GM19043 (cell line): Measurements from ENCODE around the gene KAT6B.
A peak's percentile ranks its signal among the peaks of the same experiment; 100 is the strongest.
"Not testable (repeated sequence)": the region's sequence is repeated elsewhere in the genome, so short reads cannot be mapped to it uniquely, and the experiment has no call there.

Experiments used
- ATAC-seq: cut with Tn5 transposase; IDR thresholded peaks from one replicate; pipeline ENCODE4 v1.9.1; 2021; ENCODE audit warnings: low read depth; ENCODE audit not compliant: unreplicated experiment

Gene KAT6B

DNA sequence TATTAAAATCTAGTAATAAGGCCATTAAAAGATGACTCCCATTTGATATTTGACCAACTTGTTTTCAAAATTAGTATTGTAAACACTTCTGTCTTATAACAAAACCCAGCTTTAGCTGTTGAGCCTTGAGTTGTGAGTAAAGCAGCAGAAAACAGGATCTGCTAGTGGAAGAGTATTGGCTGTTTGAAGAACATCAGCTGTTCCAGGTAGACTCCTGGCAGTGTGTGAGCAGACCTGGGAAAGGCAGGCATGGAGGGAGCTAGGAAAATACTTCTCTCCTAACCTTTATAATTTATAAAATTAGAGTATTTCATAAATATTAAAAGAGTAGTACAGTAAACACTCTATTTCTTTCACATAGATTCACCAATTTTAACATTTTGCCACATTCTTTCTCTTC is 29.0 kb downstream of the KAT6B start:
- ATAC-seq, result no peak

DNA sequence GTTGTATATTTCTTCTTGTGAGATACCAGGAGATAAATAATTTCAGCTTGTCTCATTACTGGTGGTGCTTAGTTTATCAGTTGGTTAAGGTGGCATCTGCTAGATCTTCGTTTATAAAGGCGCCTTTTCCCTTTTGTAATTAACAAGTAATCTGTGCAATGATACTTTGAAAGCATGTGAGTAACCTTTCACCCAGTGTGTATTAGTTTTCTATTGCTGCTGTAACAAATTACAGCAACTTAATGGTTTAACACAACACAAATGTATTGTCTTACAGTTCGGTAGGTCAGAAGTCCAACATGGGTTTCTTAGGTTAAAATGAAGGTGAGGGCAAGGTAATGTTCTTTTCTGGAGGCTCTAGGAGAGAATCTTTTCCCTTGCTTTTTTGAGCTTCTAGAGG is 30.5 kb downstream of the KAT6B start:
- ATAC-seq, result no peak

DNA sequence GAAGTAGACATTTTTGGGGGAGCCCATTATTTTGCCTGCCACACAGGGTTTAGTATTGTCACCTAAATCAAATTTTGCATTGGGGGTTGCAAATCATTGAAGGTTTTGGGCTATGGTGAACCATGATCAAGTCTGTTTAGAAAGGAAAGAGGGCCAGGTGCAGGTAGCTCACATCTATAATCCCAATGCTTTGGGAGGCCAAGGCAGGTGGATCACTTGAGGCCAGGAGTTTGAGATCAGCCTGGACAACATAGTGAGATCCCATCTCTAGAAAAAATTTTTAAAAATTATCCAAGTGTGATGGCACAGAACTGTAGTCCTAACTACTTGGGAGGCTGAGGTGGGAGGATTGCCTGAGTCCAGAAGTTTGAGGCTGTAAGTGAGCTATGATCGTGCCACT is 31.2 kb downstream of the KAT6B start:
- ATAC-seq, result no peak

DNA sequence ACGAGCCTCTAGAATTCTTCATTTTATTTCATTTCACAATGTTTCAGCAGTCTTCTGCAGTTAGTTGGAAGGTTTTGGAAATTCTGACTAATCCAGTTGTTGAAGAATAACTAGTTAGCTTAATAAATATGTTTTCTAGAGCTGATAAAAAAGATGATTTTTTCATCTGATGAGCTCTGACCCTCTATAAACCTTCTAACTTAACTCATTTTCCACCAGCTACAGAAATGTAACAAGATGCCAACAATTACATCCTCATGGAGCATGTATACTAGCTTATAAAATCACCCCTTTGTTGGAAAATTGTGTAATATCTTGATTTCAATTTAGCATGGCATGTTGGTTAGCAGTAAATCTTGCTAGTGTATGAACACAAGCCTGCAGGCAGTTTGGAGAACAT is 33.1 kb downstream of the KAT6B start:
- ATAC-seq, result no peak

DNA sequence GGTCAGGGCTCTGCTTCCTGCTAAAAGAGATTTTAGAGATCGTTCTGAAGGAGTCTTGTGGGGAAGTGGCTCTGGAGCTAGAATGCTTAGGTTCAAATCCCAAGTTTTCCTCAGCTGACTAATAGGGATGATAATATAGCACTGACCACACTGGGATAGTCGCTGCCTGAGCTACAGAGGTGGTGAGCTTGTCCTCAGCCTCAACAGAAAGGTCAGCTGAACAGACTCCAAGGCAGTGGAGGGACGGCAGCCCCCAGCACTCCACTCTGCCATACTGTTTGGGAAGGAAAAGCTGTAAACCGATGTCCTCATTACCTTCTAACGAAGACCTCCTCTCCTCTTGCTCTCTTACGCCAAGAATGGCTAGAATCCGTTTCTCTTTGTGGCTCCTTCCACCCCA is 36.2 kb downstream of the KAT6B start:
- ATAC-seq, result no peak

DNA sequence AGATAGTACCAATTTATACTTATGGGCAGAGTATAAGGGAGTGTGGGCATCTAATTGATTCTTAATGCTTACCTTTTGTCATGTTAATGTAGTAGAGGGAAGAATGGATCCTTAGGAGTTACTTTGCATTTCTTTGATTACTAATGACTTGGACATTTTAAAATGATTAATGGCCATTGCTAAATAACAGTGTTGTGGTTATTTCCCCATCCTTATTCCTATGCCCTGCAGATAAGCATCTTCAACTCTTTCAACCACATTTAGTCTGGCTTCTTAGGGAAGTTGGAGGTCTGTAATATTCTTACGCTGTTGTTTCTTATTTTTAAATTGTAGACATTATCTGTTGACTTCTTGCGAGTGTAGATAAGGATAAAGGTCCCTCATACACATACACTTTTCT is 37.2 kb downstream of the KAT6B start:
- no peak for ATAC-seq

DNA sequence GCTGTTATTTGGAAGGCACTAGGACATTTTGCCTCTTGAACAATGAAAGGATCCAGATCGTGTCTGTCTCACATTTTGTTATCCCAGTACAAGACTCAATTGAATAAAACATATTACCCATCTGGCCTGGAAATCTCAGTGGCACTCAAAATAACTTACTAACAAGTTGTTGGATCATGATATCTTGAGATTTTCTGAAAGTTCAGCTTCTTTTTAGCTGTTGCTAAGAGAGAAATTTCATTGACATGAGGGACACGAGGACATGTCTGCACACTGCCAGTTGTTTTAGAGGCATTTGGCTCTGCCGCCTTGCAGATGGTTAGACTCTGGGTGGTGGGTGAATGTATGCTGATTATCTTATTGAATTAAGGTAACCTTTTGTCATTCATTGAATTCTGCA is 41.0 kb downstream of the KAT6B start:
- ATAC-seq, result no peak

DNA sequence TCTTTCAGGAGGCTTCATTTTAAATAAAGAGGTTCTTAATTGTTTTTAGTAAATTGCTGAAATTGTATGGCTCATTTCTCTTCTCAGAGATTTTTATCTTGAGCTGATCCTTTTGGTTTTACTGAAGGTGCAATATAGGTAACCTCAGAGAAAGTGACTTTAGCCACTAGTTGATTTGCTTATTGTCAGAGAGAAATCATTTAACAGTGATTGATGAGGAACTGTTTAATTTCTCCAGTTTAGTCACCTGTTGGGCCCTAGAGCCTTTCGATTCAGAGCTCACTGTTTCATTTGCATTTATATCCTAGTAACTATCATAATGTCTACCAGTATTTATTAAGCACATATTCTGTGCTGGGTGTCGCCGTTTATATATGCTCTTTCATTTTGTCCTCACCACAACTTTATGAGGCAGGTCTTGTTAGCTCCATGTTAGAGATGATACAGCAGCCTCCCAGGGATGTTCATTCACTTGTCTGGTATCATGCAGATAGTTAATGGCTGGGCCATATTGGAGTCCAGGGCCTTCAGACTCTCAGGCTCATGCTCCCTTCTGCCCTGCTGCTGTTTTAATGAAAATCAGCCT is 42.1 kb downstream of the KAT6B start:
- no peak for ATAC-seq

DNA sequence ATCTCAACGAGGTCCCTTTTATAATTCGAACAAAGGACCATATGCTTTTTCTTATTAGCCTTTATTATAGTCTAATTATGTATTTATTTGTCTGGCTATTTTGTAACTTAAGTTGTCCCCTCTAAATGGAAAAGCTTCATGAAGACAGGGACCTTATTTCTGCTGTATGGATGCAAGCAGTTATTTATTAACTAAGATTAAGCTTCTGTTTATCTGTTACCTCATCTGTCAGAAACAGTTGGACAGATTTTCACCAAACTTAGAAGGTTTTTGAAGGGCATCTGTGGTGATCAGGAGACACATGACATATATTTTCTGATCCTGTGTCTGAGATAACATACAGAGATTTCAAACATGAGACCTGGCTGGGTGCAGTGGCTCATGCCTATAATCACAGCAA is 43.2 kb downstream of the KAT6B start:
- no peak for ATAC-seq

DNA sequence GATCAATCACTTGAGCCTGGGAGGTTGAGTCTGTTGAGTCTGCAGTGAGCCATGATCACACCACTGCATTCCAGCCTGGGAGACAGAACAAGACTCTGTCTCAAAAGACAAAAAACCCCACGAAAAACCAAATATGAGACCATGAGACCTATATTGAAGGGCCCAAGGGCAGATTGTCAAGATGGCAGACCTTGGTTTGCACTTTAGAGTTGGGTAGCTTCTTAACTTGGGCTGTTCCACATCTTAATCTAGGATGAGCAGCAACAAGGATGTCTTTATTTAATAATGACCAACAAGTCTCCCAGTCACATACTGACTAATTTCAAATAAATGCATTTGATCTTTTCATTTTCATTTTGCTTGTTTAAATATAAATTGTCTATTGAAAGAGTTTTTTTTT is 43.8 kb downstream of the KAT6B start:
- no peak for ATAC-seq

DNA sequence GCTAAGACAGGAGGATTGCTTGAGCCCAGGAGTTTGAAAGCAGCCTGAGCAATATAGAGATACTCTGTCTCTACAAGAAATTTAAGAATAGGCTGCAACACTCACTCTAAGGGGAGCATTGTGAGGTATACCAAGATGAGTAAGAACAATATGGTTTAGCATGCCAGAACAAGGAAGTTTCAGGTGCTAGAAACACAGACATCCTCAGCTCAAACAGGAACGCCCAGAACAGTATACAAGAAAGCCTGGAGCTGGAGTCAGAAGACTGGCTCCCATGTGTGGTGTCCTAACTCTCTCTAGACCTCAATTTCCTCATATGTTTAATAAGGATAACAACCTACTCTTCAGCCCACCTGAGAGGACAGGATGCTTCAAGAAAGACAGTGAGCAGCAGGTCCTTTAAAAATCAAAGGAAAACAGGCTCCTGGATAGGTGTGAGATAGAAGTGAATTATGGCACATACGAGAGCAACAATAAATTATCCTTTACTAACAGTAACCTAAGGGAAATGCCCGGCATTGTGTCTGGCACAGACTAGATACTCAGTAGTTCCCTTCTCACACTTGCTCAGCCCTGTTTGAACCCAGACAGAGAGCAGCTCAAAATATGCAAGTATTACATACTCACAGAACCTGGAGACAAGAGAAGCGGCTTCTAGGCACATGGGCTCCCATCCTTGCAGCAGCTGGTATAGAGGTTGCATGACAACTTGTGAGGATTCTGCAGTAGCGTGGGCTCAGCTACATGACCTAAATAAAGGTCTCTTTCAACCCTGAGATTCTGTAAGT is 45.4 kb downstream of the KAT6B start:
- peak; percentile 95 for ATAC-seq

DNA sequence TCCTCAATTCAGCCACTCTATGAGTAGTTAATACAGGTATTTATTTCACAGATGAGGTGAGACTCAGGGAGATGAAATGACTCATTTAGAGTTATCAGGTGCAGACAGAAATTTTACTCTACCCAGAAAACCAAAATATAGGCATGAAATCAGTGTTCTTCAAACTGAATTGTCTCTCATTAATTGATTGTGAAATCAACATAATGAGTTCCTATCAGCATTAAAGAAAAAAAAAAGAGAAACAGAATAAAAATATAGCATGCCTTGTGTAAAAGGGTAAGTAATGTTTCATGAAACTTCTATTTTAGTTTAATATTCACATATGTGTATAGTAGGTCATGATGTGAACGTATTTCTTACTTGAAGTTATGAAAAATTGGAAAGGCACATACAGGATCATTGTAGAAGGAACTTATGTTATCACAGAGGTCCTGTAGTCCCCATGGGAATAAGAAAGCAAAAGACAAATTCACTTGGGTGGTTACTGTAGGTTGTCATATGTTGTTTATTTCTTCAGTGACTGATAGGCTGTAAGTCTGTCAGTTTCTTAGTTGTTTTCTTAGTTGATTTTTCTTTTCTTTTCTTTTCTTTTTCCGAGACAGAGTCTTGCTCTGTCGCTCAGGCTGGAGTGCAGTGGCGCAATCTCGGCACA is 47.5 kb downstream of the KAT6B start:
- no peak for ATAC-seq

DNA sequence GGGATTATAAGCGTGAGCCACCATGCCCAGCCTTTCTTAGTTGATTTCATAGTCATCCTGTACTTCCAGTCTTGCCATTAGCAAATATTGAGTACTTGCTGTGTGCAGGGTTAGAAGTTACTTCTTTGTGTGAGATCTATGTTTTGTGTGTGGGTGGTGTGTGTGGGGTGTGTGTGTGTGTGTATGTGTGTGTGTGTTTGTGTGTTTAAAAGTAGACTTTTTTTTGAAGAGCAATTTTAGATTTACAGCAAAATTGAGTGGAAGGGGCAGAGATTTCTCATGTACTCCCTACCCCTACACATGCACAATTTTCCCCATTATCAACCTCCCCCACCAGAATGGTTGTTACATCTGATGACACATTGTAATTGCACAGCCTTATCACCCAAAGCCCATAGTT is 48.2 kb downstream of the KAT6B start:
- ATAC-seq, result no peak

DNA sequence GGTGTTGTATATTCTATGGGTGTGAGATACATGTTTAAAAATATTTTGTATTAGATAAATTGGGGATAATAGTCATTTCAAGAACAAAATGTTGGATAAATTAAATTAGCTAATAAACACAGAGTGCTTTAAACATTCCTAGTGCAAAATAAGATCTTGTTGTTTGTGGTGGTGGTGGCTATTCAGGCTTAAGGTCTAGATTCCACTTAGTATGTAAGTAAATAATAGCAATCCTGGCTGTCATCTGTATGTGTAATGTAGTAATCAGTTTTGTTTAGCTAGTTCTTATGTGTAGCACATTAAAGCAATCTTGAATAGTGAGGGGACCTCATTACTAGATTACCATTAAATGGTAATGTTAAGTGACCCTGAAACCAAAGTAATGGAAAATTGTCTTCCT is 48.7 kb downstream of the KAT6B start:
- no peak for ATAC-seq

DNA sequence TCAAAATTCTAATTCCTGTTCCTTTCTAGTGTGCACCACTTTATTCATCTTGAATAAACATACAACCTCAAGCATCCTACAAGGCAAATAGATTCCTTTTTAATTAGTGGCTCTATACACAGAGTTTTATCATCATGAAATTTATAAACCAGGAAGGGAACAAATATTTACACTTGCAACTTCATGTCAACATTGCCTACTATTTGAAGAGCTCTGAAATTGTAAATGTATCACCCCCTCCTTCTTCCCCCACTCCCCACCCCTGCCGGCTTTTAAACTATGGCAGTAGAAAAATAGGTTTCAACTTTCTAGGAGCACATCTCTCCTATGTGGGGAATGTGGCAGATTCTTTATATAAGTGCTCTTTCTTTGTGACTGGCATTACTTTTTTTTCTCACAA is 49.6 kb downstream of the KAT6B start:
- no peak for ATAC-seq

DNA sequence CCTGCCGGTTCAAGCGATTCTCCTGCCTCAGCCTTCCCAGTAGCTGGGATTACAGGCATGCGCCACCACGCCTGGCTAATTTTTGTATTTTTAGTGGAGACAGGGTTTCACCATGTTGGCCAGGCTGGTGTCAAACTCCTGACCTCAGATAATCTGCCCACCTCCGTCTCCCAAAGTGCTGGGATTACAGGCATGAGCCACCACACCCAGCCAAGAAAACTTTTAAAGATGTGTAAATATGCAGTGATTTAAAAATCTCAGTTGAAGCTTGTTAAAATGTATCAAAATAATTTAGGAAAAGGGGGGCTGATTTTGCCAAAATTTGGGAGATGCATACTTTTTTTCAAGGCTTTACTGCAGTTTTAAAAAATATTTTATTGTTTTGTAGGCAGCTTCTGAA is 50.7 kb downstream of the KAT6B start:
- not testable (repeated sequence) for ATAC-seq

DNA sequence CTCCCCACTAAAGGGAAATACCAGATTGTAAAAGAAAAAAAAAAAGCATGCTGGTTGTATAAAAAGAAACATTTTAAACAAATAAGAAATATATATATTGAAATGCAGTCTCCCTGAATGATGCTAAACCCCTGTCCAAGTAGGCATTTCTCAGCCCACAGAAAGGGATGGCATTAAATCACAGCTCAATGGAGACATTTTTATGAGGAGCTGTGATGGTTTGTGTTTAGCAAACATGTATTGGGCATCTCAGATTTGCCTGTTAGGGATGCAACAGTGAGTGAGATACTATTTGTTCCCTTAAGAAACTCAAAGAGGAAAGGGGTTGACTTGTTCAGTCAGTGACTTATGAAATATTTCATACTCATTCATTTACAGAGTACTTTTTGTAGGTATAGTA is 51.5 kb downstream of the KAT6B start:
- no peak for ATAC-seq

DNA sequence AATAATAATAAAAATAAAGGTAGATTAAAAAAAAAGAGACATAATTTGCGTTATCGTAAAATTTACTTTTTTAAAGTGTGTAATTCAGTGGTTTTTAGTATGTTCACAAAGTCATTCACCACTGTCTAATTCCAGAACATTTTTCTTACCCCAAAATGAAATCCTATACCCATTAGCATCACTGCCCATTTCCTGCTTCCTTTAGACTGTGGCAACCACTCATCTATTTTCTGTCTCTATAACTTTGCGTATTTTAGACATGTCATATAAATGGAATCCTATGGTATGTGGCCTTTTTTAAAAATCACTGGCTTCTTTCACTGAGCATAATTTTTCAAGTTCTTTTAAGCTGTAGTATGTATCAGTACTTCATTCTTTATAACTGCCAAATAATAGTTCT is 53.6 kb downstream of the KAT6B start:
- no peak for ATAC-seq

DNA sequence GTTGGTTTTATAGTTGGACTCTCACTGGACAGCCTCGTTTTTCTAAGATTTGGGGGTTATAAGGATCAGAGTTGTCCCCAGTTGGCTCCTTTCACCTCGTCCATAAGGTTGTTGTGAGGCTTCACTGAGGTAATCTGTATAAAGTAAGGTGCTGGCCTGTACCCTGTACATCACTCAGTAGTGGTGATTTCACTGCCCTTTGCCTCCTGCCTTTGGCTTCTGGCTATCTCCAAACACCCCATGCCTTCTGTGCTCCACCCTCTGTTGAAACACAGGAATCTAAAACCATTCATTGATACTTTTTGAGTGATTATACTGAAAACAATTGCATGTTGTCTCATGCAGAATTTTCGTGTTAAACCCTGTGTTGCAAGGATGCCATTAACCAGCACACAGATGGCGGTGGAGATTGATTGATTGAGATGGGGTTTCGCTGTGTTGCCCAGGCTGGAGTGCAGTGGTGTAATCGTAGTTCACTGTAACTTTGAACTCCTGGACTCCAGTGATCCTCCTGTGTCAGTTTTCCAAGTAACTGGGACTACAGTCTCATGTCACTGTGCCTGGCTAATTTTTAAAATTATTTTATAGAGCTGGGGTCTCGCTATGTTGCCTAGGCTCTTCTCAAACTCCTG is 55.0 kb downstream of the KAT6B start:
- no peak for ATAC-seq

DNA sequence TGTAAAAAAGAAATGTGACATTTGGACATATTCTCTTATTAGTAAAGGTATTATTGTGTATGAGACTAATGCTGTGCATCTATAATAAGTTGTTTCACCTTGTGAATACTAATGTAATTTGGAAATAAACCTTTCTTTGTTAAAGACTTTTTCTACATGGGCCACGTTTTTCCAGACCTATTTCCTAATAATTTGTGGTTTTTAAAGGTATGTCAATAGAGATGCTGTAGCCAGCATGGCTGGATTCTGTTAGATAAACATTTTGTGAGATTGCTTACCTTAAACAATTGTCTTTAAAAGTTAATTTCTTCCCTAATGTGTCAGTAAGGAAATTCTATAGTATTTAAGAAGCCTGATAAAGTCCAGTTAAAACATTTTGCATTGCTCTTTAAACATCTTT is 56.0 kb downstream of the KAT6B start:
- ATAC-seq, result no peak

DNA sequence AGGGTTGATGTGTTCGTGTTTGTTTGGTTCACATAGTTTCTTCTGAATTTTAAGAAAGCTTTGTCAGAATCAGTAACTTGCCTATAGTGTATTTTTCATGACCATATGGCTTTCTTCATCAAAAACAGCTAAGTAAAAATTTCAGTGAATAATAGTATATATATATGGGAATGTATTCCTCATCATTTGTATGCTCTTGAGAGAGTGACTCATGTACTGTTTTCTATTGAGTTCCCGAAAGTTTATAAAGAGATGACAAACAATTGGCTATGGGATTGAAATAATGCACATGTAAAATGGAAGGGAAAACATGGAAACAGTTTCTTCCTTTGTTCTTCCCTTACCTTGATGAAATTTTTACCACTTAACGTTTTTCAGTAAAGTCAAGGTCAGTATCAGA is 56.4 kb downstream of the KAT6B start:
- no peak for ATAC-seq

DNA sequence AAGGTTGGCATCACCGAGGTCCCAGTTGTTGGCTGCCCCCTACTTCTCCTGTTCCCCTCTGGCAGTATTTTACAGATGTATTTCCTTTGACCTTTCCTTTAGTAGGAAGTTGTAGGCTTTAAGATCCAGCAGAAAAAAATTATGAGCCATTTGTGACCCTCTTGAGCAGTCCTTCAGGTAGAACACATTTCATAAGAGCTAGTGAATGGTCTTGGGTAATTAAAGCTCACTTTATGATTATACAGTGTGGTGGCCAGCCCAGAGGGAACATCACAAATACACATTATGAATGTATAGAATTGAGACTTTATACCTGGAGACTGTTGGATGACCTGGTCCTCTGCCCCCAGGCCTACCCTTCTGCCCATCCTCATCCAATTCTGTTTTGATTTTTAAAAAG is 57.0 kb downstream of the KAT6B start:
- ATAC-seq, result no peak
